Activated T-helper 1 cell treated with anti-CD3 and anti-CD28 coated beads, Interleukin-12 subunit alpha, Interleukin-12 subunit beta, Interleukin-2, Interleukin-4 antibody, amounts not matched to agents 30 ng/mL and 10 ng/mL and 1 ng/mL, durations not matched to agents 14 hours and 24 hours and 36 hours (primary cell): ENCODE data around the gene UPF2. TPM values are rescaled to one million over a fixed set of nuclear protein-coding genes. Genes with fewer than 3 reads are reported as not detected.

Experiments used
- DNase-seq: peaks from one replicate; pipeline ENCODE4 v3.0.0; 2021; ENCODE audit warnings: low spot score
- H3K27ac Mint-ChIP-seq: one replicate; pipeline ENCODE4 v1.8.0; 2021; ENCODE audit warnings: mild to moderate bottlenecking, mixed read lengths
- H3K27me3 Mint-ChIP-seq: one replicate; pipeline ENCODE4 v1.8.0; 2022; ENCODE audit warnings: mild to moderate bottlenecking, moderate library complexity, mixed read lengths; ENCODE audit not compliant: insufficient read depth
- H3K36me3 Mint-ChIP-seq: one replicate; pipeline ENCODE4 v1.8.0; 2021; ENCODE audit warnings: low read depth, mixed read lengths
- H3K4me1 Mint-ChIP-seq: one replicate; pipeline ENCODE4 v1.8.0; 2021; ENCODE audit warnings: low read depth, mixed read lengths
- H3K4me3 Mint-ChIP-seq: one replicate; pipeline ENCODE4 v1.8.0; 2021; ENCODE audit warnings: mild to moderate bottlenecking, moderate library complexity, mixed read lengths
- H3K9me3 Mint-ChIP-seq: one replicate; pipeline ENCODE4 v1.8.0; 2021; ENCODE audit warnings: mixed read lengths
- intact Hi-C: fragments of 100-400 bp; cut with micrococcal nuclease; formaldehyde crosslinking; loops from one replicate; pipeline ENCODE4 v1.15.1; 2024
- total RNA-seq: library from RNA; stranded (reverse); gene quantifications from 2 replicates; pipeline ENCODE4 v1.2.3, GENCODE V29; 2022

The UPF2 gene
- total RNA-seq, 1 donor from 2014 or later, result 43.6 TPM

GRCh38 chr10:11881030-11881476 lies 161.6 kb downstream of the UPF2 start:
- Mint-ChIP-seq H3K4me1 (no peaks in the 10 kb centered on the region), H3K27ac (no peak overlapping the region), H3K36me3 (no peaks in the 10 kb centered on the region), H3K4me3 (no peak overlapping the region), H3K27me3 (peaks cover 7% of the 10 kb centered on the region), H3K9me3 (no peaks in the 10 kb centered on the region)
- intact Hi-C loops, result no loop called here
- DNase-seq, result no peak

GRCh38 chr10:11880151-11881029 lies 162.2 kb downstream of the UPF2 start:
- H3K4me1 Mint-ChIP-seq, result no peaks in the 10 kb centered on the region
- no peak overlapping the region for H3K4me3 Mint-ChIP-seq
- H3K27me3 Mint-ChIP-seq, result peaks cover 9% of the 10 kb centered on the region
- no peaks in the 10 kb centered on the region for H3K9me3 Mint-ChIP-seq
- intact Hi-C loops, result no loop called here
- no peak overlapping the region for H3K27ac Mint-ChIP-seq
- H3K36me3 Mint-ChIP-seq, result no peaks in the 10 kb centered on the region
- DNase-seq, result no peak

GRCh38 chr10:11879387-11880094 lies 163.1 kb downstream of the UPF2 start:
- peaks cover 7% of the 10 kb centered on the region for H3K4me1 Mint-ChIP-seq
- H3K27ac Mint-ChIP-seq, result no peak overlapping the region
- H3K4me3 Mint-ChIP-seq, result no peak overlapping the region
- no peak for DNase-seq
- H3K27me3 Mint-ChIP-seq, result peaks cover 9% of the 10 kb centered on the region
- intact Hi-C loops, result no loop called here
- no peaks in the 10 kb centered on the region for H3K36me3 Mint-ChIP-seq
- H3K9me3 Mint-ChIP-seq, result no peaks in the 10 kb centered on the region

GRCh38 chr10:11878776-11879175 lies 163.8 kb downstream of the UPF2 start:
- peaks cover 9% of the 10 kb centered on the region for H3K27me3 Mint-ChIP-seq
- H3K4me3 Mint-ChIP-seq, result no peak overlapping the region
- intact Hi-C loops, result no loop called here
- H3K9me3 Mint-ChIP-seq, result no peaks in the 10 kb centered on the region
- H3K36me3 Mint-ChIP-seq, result no peaks in the 10 kb centered on the region
- no peak overlapping the region for H3K27ac Mint-ChIP-seq
- H3K4me1 Mint-ChIP-seq, result peaks cover 9% of the 10 kb centered on the region
- DNase-seq, result no peak

GRCh38 chr10:11877591-11877905 lies 165.1 kb downstream of the UPF2 start:
- intact Hi-C loops, result no loop called here
- no peaks in the 10 kb centered on the region for H3K36me3 Mint-ChIP-seq
- no peak overlapping the region for H3K27ac Mint-ChIP-seq
- H3K4me1 Mint-ChIP-seq, result peaks cover 9% of the 10 kb centered on the region
- H3K27me3 Mint-ChIP-seq, result peaks cover 11% of the 10 kb centered on the region
- DNase-seq, result no peak
- H3K9me3 Mint-ChIP-seq, result no peaks in the 10 kb centered on the region
- no peak overlapping the region for H3K4me3 Mint-ChIP-seq

- intact Hi-C loops, result no loop called here
- H3K4me3 Mint-ChIP-seq, result no peak overlapping the region
- H3K9me3 Mint-ChIP-seq, result no peaks in the 10 kb centered on the region
- H3K4me1 Mint-ChIP-seq, result peaks cover 9% of the 10 kb centered on the region
- no peak for DNase-seq
- H3K36me3 Mint-ChIP-seq, result no peaks in the 10 kb centered on the region
- H3K27ac Mint-ChIP-seq, result no peak overlapping the region
- peaks cover 16% of the 10 kb centered on the region for H3K27me3 Mint-ChIP-seq
These were observed 165.6 kb downstream of the UPF2 start for GRCh38 chr10:11876805-11877590.

GRCh38 chr10:11876324-11876723 lies 166.3 kb downstream of the UPF2 start:
- intact Hi-C loops, result no loop called here
- no peak overlapping the region for H3K27ac Mint-ChIP-seq
- no peak overlapping the region for H3K4me3 Mint-ChIP-seq
- no peaks in the 10 kb centered on the region for H3K9me3 Mint-ChIP-seq
- no peak for DNase-seq
- peaks cover 20% of the 10 kb centered on the region for H3K27me3 Mint-ChIP-seq
- no peaks in the 10 kb centered on the region for H3K36me3 Mint-ChIP-seq
- H3K4me1 Mint-ChIP-seq, result peaks cover 15% of the 10 kb centered on the region

- Mint-ChIP-seq H3K4me1 (peaks cover 18% of the 10 kb centered on the region), H3K27me3 (peaks cover 25% of the 10 kb centered on the region), H3K27ac (no peak overlapping the region), H3K36me3 (no peaks in the 10 kb centered on the region), H3K9me3 (no peaks in the 10 kb centered on the region), H3K4me3 (no peak overlapping the region)
- intact Hi-C loops, result no loop called here
- no peak for DNase-seq
These were observed 166.9 kb downstream of the UPF2 start for GRCh38 chr10:11875494-11876281.

GRCh38 chr10:11874568-11875493 lies 167.8 kb downstream of the UPF2 start:
- Mint-ChIP-seq H3K4me1 (peaks cover 18% of the 10 kb centered on the region), H3K27ac (no peak overlapping the region), H3K4me3 (no peak overlapping the region), H3K9me3 (no peaks in the 10 kb centered on the region), H3K36me3 (no peaks in the 10 kb centered on the region), H3K27me3 (peaks cover 26% of the 10 kb centered on the region)
- DNase-seq, result no peak
- intact Hi-C loops, result no loop called here

GRCh38 chr10:11871466-11871865 lies 171.1 kb downstream of the UPF2 start:
- H3K27me3 Mint-ChIP-seq, result peaks cover 39% of the 10 kb centered on the region
- H3K27ac Mint-ChIP-seq, result no peak overlapping the region
- H3K4me1 Mint-ChIP-seq, result peaks cover 18% of the 10 kb centered on the region
- intact Hi-C loops, result no loop called here
- no peaks in the 10 kb centered on the region for H3K9me3 Mint-ChIP-seq
- H3K4me3 Mint-ChIP-seq, result no peak overlapping the region
- H3K36me3 Mint-ChIP-seq, result no peaks in the 10 kb centered on the region
- no peak for DNase-seq

GRCh38 chr10:11870900-11871400 lies 171.7 kb downstream of the UPF2 start:
- Mint-ChIP-seq H3K27ac (no peak overlapping the region), H3K4me1 (peaks cover 18% of the 10 kb centered on the region), H3K27me3 (peaks cover 42% of the 10 kb centered on the region), H3K4me3 (no peak overlapping the region), H3K36me3 (no peaks in the 10 kb centered on the region), H3K9me3 (no peaks in the 10 kb centered on the region)
- intact Hi-C loops, result no loop called here
- DNase-seq, result no peak
